Right atrium auricular region (tissue), 2 donors: Measurements from ENCODE around the gene GNPDA1. TPM values are rescaled to one million over a fixed set of nuclear protein-coding genes. Genes with fewer than 3 reads are reported as not detected.

Source experiments
- DNase-seq: peaks from one replicate; pipeline ENCODE4 v3.0.0-alpha.2; 2019; ENCODE audit warnings: low spot score
- H3K27ac ChIP-seq, 2 donors: fragments of 200-600 bp; sonication (generic); 1 replicate in 1 of 2; 2 replicates in 1 of 2; pipeline ENCODE4 v1.5.1; 2016 to 2019
- H3K27me3 ChIP-seq, 2 donors: fragments of 200-600 bp; sonication (generic); one replicate each; pipeline versions ENCODE4 v1.5.1 to v1.6.0; 2017 to 2019
- H3K36me3 ChIP-seq: fragments of 200-600 bp; sonication (generic); one replicate; pipeline ENCODE4 v1.5.1; 2016
- H3K4me1 ChIP-seq, 2 donors: fragments of 200-600 bp; sonication (generic); one replicate each; pipeline versions ENCODE4 v1.5.1 to v1.6.0; 2017 to 2019
- H3K4me3 ChIP-seq, 2 donors: fragments of 200-600 bp; sonication (generic); 1 replicate in 1 of 2; 2 replicates in 1 of 2; pipeline ENCODE4 v1.5.1; 2017 to 2019; ENCODE audit warnings: mild to moderate bottlenecking in 1 of 2, moderate library complexity in 1 of 2
- H3K9me3 ChIP-seq, 2 donors: fragments of 200-600 bp; sonication (generic); one replicate each; pipeline ENCODE4 v1.5.1; 2019
- CTCF ChIP-seq, 2 donors: fragments of 200-600 bp; sonication (generic); IDR thresholded peaks; one replicate each; pipeline ENCODE4 v1.5.1; 2019; ENCODE audit warnings: antibody characterized with exemption in 2 of 2
- total RNA-seq, 2 donors: library from RNA; depleted of rRNA; stranded (reverse); fragments of >200 nt; gene quantifications; one replicate each; pipeline ENCODE4 v1.1.0, GENCODE V29; 2016

Gene GNPDA1
- total RNA-seq, 2 donors from 2014 or later = 12.4 to 16.8 TPM

DNA sequence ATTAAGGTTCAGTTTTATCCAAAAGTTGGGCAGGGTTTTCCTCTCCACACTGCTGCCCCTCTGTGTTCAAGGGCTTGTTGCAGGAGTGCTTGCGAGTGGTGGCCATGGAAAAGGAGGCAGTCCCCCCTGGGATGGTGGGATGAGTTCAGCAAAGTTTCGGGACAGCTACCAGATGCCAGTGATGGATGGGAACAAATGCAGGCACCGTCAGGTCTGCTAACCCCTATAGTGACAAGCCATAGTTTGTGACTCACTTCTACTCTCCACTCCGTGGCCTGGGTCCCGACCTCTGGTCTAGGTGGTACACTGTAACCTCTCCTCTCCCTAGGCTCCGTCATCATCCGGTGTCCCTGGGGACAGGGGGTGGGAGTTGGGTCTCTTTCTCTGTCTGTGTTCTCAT, 47.8 kb downstream of the GNPDA1 start:
- no peak for TF ChIP-seq CTCF (IDR thresholded peaks at IDR 0.05)
- Histone ChIP-seq H3K4me3 (no peak overlapping the region), H3K27ac (no peak overlapping the region), H3K36me3 (no peaks in the 10 kb centered on the region), H3K27me3 (no peaks in the 10 kb centered on the region), H3K4me1 (peaks cover 0 to 24% of the 10 kb centered on the region in 2 donors), H3K9me3 (no peaks in the 10 kb centered on the region)
- DNase-seq = no peak

DNA sequence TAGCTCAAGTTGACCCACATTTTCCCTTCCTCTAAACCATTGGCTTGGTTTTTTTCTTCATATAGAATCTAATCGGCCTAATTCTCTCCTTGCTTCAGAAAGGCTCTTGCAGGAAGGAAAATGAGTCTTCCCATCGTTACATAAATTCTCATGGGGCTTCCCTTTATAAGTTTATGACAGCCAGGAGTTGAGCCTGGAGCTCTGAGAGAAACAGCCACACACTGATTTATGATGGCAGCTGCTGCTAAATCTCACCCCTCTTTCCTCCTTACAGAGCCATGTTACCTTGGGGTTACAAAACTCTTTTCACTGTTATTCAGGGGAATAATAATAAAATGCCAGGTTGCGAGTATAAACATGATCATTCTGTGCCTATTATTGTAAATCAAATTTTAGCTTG, 49.1 kb downstream of the GNPDA1 start:
- H3K4me3 ChIP-seq = no peak overlapping the region
- no peaks in the 10 kb centered on the region for H3K27me3 ChIP-seq
- no peaks in the 10 kb centered on the region for H3K36me3 ChIP-seq
- H3K4me1 ChIP-seq = peaks cover 4 to 25% of the 10 kb centered on the region in 2 donors
- no peaks in the 10 kb centered on the region for H3K9me3 ChIP-seq
- DNase-seq = no peak
- TF ChIP-seq CTCF (IDR thresholded peaks at IDR 0.05) = no peak
- no peak overlapping the region for H3K27ac ChIP-seq

DNA sequence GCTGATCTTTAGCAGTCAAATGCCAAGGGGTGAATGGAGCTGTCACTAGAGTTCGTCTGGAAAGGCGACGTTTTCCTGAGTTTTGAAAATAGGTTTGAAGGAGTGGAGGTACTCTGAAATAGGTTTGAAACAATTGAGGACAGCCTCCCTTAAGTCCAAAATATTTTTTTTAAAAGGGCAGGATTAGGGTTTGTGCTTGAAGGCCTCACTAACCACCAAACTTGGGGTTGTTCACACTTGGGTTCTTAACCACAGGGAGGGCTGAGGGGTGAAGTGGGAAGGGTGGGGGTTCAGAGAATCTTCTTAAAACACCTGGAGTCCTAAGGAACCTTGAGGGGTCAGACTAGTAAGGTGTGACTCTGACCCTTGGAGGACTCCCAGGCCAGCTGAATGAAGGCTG, 51.4 kb downstream of the GNPDA1 start:
- H3K9me3 ChIP-seq = no peaks in the 10 kb centered on the region

DNA sequence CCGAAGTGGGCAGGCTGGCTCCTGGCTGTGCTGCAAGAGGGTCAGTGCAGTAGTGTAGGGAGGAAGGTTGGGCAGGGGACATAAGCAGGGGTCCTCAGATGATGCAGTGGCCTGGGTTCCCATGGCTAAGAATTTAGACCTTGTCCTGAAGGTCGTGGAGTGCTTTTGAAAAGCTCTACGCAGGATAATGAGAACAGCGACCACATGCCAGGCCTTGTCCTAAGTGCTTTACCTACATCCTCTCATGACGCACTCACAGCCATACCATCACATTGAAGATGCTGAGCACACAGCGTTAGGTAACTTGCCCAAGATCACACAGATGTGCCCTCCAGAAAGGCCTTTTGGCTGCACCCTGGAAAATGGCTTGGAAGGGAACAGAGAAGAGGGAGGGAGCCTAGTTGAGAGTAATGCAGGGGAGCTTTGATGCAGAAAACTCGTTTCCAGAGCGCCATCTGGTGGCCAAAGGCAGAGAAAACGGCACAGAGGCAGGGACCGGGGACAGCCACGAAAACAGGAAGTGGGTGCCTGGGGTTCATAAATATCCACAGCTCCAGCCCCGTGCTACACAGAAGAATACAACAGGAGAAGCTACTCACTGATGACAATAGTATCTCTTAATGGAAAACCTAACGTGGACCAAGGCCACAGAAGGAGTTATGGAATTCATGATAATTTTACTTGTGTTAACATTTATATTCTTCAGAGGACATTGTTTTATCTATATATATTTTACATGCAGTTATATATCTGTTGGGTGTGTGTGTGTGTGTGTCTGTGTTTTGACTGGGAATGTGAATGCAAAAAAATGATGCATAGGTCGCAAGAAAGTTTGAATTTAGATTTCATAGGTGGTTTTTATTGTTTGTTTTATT, 52.1 kb downstream of the GNPDA1 start:
- Histone ChIP-seq H3K4me3 (no peak overlapping the region), H3K36me3 (no peaks in the 10 kb centered on the region), H3K27ac (no peak overlapping the region), H3K9me3 (no peaks in the 10 kb centered on the region), H3K4me1 (peaks cover 4 to 29% of the 10 kb centered on the region in 2 donors), H3K27me3 (no peaks in the 10 kb centered on the region)
- TF ChIP-seq CTCF (IDR thresholded peaks at IDR 0.05) = peak; percentile 80 to 90
- DNase-seq = peak; percentile 94

More for the DNA sequence above, 51.4 kb downstream of the GNPDA1 start:
- no peak overlapping the region for H3K27ac ChIP-seq
- TF ChIP-seq CTCF (IDR thresholded peaks at IDR 0.05) = no peak
- no peak overlapping the region for H3K4me3 ChIP-seq
- DNase-seq = no peak
- no peaks in the 10 kb centered on the region for H3K27me3 ChIP-seq
- H3K4me1 ChIP-seq = peaks cover 4 to 29% of the 10 kb centered on the region in 2 donors
- no peaks in the 10 kb centered on the region for H3K36me3 ChIP-seq

- Histone ChIP-seq H3K9me3 (no peaks in the 10 kb centered on the region), H3K27ac (no peak overlapping the region), H3K27me3 (no peaks in the 10 kb centered on the region), H3K4me3 (no peak overlapping the region), H3K36me3 (no peaks in the 10 kb centered on the region), H3K4me1 (peaks cover 4 to 29% of the 10 kb centered on the region in 2 donors)
- no peak for DNase-seq
- TF ChIP-seq CTCF (IDR thresholded peaks at IDR 0.05) = peak in 1 of 2 donors; percentile 28
These were observed 52.8 kb downstream of the GNPDA1 start for GRCh38 chr5:141960018-141960417.
